AG04450 (cell line): ENCODE data around the gene GTF2F1. TPM values are rescaled to one million over a fixed set of nuclear protein-coding genes. Genes with fewer than 3 reads are reported as not detected.

Source experiments
- CTCF ChIA-PET: fragments of 300-600, 350-600 bp; formaldehyde crosslinking; extraction: SDS; loops from one replicate; lab custom pipeline; 2022; ENCODE audit warnings: antibody characterized with exemption, inconsistent platforms; lab: Charles Lee
- POLR2A ChIA-PET: fragments of 350-600 bp; formaldehyde crosslinking; extraction: SDS; loops from one replicate; lab custom pipeline; 2021; ENCODE audit warnings: antibody characterized with exemption, inconsistent platforms; lab: Yijun Ruan, JAX
- DNase-seq: peaks from one replicate; pipeline ENCODE4 v3.0.0-alpha.2; 2011; ENCODE audit warnings: low read depth, low spot score
- H3K27ac ChIP-seq: one replicate; pipeline ENCODE4 v1.5.1; 2012; ENCODE audit warnings: low read depth, low read length, control low read depth
- H3K27me3 ChIP-seq: one replicate; pipeline ENCODE4 v1.6.0; 2012; ENCODE audit warnings: low read length; ENCODE audit not compliant: control insufficient read depth, insufficient read depth
- H3K4me3 ChIP-seq: 2 replicates; pipeline ENCODE4 v1.5.1; 2011; ENCODE audit warnings: mild to moderate bottlenecking, low read depth, low read length, control low read depth
- H3K9me3 ChIP-seq: 2 replicates; pipeline ENCODE4 v1.5.1; 2012; ENCODE audit warnings: low read length; ENCODE audit not compliant: control insufficient read depth, insufficient read depth
- CTCF ChIP-seq: IDR thresholded peaks from 2 replicates; pipeline ENCODE4 v1.5.1; 2011; ENCODE audit warnings: low read depth, low read length, control low read depth, inconsistent platforms
- polyA plus RNA-seq: library from polyadenylated mRNA; depleted of rRNA; stranded (reverse); fragments of >200 nt; gene quantifications from 2 replicates; pipeline ENCODE4 v1.2.3, GENCODE V29; 2011

The GTF2F1 gene
- polyA plus RNA-seq, 1 experiment: 33.7 TPM

- Histone ChIP-seq H3K9me3 (peaks cover 3% of the 10 kb centered on the region; the same call in 1 of the 2 replicates), H3K27me3 (no peaks in the 10 kb centered on the region), H3K27ac (peak overlapping the region; percentile 97), H3K4me3 (peak overlapping the region; percentile 89)
- ChIA-PET POLR2A (interaction anchor here (1.0 to 1.7 kb wide), 3 partner anchors 17 to 31 kb away, joined by 3 to 9 read pairs (median 6); partner anchors contain the start of genes ALKBH7 and KHSRP), CTCF (no interaction called here)
- no peak for DNase-seq
- no peak for TF ChIP-seq CTCF
Measured at GRCh38 chr19:6393983-6394412, 1.0 kb upstream of the GTF2F1 start.

GRCh38 chr19:6392221-6393073 lies 517 bp downstream of the GTF2F1 start:
- H3K4me3 ChIP-seq: peak overlapping the region; percentile 89

GRCh38 chr19:6387372-6387771 lies 5.6 kb downstream of the GTF2F1 start:
- H3K27me3 ChIP-seq: no peaks in the 10 kb centered on the region
- ChIA-PET CTCF (no interaction called here), POLR2A (no interaction called here)

More at GRCh38 chr19:6392221-6393073, 517 bp downstream of the GTF2F1 start:
- H3K27ac ChIP-seq: peak overlapping the region; percentile 97
- ChIA-PET CTCF (interaction anchor here (0.6 kb wide), 2 partner anchors 20 to 69 kb away, joined by 3 read pairs; partner anchors contain the start of gene ALKBH7), POLR2A (interaction anchor here (0.8 to 1.7 kb wide), 3 partner anchors 19 to 78 kb away, joined by 3 to 6 read pairs (median 6); partner anchors contain the start of genes ALKBH7 and KHSRP)
- H3K27me3 ChIP-seq: no peaks in the 10 kb centered on the region
- H3K9me3 ChIP-seq: peaks cover 3% of the 10 kb centered on the region; the same call in 1 of the 2 replicates
- TF ChIP-seq CTCF: no peak
- no peak for DNase-seq

GRCh38 chr19:6384381-6384780 lies 8.6 kb downstream of the GTF2F1 start:
- Histone ChIP-seq H3K27me3 (no peaks in the 10 kb centered on the region), H3K9me3 (peaks cover 14% of the 10 kb centered on the region; the same call in 1 of the 2 replicates), H3K27ac (no peak overlapping the region), H3K4me3 (no peak overlapping the region)
- no peak for DNase-seq
- no peak for TF ChIP-seq CTCF
- ChIA-PET CTCF (no interaction called here), POLR2A (no interaction called here)

More at GRCh38 chr19:6387372-6387771, 5.6 kb downstream of the GTF2F1 start:
- no peak for TF ChIP-seq CTCF
- Histone ChIP-seq H3K9me3 (no peaks in the 10 kb centered on the region; the same call in 1 of the 2 replicates), H3K4me3 (no peak overlapping the region), H3K27ac (no peak overlapping the region)
- no peak for DNase-seq
